ENCODE results near the gene MERTK.

DNA sequence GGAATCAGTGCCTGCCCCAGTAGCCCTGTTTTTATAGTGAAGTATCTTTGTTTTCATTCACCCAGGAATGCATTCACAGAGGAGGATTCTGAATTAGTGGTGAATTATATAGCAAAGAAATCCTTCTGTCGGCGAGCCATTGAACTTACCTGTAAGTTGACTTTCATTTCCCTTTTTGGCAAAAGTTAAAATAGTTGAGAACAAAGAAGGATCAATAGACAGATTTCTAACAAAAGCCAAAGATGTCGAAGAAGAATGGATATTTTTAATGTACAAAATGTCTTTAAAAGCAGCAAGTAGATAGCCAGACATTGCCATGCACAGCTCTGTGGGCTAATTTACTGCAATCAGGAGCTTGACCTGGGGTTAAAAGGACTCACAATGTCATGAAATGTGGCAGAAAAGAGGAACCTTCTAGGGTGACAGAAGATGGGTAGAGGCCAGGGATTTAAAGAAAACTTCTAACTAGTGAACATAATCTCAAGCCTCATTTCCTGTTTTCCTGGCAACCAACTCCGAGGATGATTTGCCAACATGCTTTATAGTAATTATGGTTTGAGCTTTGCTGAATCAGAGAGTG, 102.8 kb downstream of the MERTK start:
- TF ChIP-seq, protein P1, sequence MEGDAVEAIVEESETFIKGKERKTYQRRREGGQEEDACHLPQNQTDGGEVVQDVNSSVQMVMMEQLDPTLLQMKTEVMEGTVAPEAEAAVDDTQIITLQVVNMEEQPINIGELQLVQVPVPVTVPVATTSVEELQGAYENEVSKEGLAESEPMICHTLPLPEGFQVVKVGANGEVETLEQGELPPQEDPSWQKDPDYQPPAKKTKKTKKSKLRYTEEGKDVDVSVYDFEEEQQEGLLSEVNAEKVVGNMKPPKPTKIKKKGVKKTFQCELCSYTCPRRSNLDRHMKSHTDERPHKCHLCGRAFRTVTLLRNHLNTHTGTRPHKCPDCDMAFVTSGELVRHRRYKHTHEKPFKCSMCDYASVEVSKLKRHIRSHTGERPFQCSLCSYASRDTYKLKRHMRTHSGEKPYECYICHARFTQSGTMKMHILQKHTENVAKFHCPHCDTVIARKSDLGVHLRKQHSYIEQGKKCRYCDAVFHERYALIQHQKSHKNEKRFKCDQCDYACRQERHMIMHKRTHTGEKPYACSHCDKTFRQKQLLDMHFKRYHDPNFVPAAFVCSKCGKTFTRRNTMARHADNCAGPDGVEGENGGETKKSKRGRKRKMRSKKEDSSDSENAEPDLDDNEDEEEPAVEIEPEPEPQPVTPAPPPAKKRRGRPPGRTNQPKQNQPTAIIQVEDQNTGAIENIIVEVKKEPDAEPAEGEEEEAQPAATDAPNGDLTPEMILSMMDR (IDR thresholded peaks at IDR 0.05): no peak
- no peak for TF ChIP-seq POLR2A (IDR thresholded peaks at IDR 0.05)

Data from right lobe of liver (tissue), 4 donors.